Activated naive CD4-positive, alpha-beta T cell treated with anti-CD3 and anti-CD28 coated beads, Interleukin-2, amount 50 U/mL, for 24 hours (primary cell): ENCODE measurements around the gene PROSER3.

ENCODE experiments used
- H3K27ac Mint-ChIP-seq: one replicate; pipeline ENCODE4 v1.8.0; 2021; ENCODE audit warnings: mild to moderate bottlenecking, mixed read lengths
- H3K27me3 Mint-ChIP-seq: one replicate; pipeline ENCODE4 v1.8.0; 2021; ENCODE audit warnings: mixed read lengths
- H3K36me3 Mint-ChIP-seq: one replicate; pipeline ENCODE4 v1.8.0; 2021; ENCODE audit warnings: mixed read lengths
- H3K4me1 Mint-ChIP-seq: one replicate; pipeline ENCODE4 v1.8.0; 2021; ENCODE audit warnings: mixed read lengths
- H3K4me3 Mint-ChIP-seq: one replicate; pipeline ENCODE4 v1.8.0; 2021; ENCODE audit warnings: mild to moderate bottlenecking, mixed read lengths
- H3K9me3 Mint-ChIP-seq: one replicate; pipeline ENCODE4 v1.8.0; 2021; ENCODE audit warnings: mixed read lengths

PROSER3 gene

GRCh38 chr19:35797663-35798062, 39.7 kb downstream of the PROSER3 start:
- Mint-ChIP-seq H3K27ac (no peak overlapping the region), H3K9me3 (no peaks in the 10 kb centered on the region), H3K27me3 (peaks cover 14% of the 10 kb centered on the region), H3K36me3 (peaks cover 1% of the 10 kb centered on the region), H3K4me3 (no peak overlapping the region), H3K4me1 (no peaks in the 10 kb centered on the region)

DNA sequence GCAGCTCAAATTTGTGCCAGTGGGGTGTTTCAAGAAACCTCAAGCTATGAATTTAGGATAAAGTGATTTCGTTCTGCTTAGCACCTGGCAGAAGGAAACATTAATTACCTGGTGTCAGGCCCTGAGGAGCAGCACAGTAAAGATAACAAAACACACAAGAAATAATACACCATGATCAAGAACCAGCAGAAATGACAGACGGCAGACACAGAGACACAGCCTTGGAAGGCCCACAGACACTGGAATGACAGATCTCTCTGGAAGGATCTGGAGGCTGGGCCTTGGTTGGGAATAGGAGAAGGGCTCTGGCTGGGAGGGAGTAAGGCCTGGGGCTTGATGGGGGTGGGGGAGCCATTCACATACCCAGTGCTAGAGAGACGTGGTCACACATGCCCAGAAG, 43.9 kb downstream of the PROSER3 start:
- Mint-ChIP-seq H3K9me3 (no peaks in the 10 kb centered on the region), H3K36me3 (peaks cover 1% of the 10 kb centered on the region), H3K4me1 (no peaks in the 10 kb centered on the region), H3K27ac (no peak overlapping the region), H3K27me3 (peaks cover 10% of the 10 kb centered on the region), H3K4me3 (no peak overlapping the region)

GRCh38 chr19:35805526-35806102, 47.6 kb downstream of the PROSER3 start:
- no peaks in the 10 kb centered on the region for H3K9me3 Mint-ChIP-seq
- no peak overlapping the region for H3K4me3 Mint-ChIP-seq
- H3K27ac Mint-ChIP-seq = peak overlapping the region; percentile 30
- no peaks in the 10 kb centered on the region for H3K27me3 Mint-ChIP-seq
- peaks cover 1% of the 10 kb centered on the region for H3K36me3 Mint-ChIP-seq
- no peaks in the 10 kb centered on the region for H3K4me1 Mint-ChIP-seq

GRCh38 chr19:35806597-35806996, 48.6 kb downstream of the PROSER3 start:
- no peak overlapping the region for H3K27ac Mint-ChIP-seq
- peaks cover 3% of the 10 kb centered on the region for H3K27me3 Mint-ChIP-seq
- H3K4me1 Mint-ChIP-seq = no peaks in the 10 kb centered on the region
- H3K9me3 Mint-ChIP-seq = no peaks in the 10 kb centered on the region
- H3K4me3 Mint-ChIP-seq = no peak overlapping the region
- H3K36me3 Mint-ChIP-seq = peaks cover 1% of the 10 kb centered on the region

DNA sequence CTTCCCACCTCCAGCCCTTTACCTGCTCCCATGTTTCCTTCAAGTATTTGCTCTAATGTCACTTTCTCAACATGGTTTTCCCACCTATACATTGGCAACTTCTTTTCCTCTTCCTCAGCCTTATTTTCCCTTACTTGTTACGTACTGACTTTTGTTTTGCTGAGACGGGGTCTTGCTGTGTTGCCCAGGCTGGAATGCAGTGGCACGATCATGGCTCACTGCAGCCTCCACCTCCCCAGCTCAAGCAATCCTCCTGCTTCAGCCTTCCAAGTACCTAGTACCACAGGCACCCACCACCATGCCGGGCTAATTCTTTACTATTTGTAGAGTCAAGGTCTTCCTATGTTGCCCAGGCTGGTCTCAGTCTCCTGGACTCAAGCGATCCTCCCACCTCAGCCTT, 49.7 kb downstream of the PROSER3 start:
- no peaks in the 10 kb centered on the region for H3K36me3 Mint-ChIP-seq
- H3K4me3 Mint-ChIP-seq = no peak overlapping the region
- H3K27me3 Mint-ChIP-seq = peaks cover 3% of the 10 kb centered on the region
- H3K4me1 Mint-ChIP-seq = no peaks in the 10 kb centered on the region
- no peak overlapping the region for H3K27ac Mint-ChIP-seq
- H3K9me3 Mint-ChIP-seq = no peaks in the 10 kb centered on the region

- H3K27me3 Mint-ChIP-seq = peaks cover 5% of the 10 kb centered on the region
- H3K4me1 Mint-ChIP-seq = no peaks in the 10 kb centered on the region
- no peak overlapping the region for H3K4me3 Mint-ChIP-seq
- no peaks in the 10 kb centered on the region for H3K9me3 Mint-ChIP-seq
- H3K36me3 Mint-ChIP-seq = no peaks in the 10 kb centered on the region
- no peak overlapping the region for H3K27ac Mint-ChIP-seq
Measured at GRCh38 chr19:35811317-35812219, 53.6 kb downstream of the PROSER3 start.

- no peaks in the 10 kb centered on the region for H3K36me3 Mint-ChIP-seq
- no peaks in the 10 kb centered on the region for H3K9me3 Mint-ChIP-seq
- H3K27me3 Mint-ChIP-seq = peaks cover 7% of the 10 kb centered on the region
- H3K27ac Mint-ChIP-seq = no peak within 1 kb of the TSS
- H3K4me3 Mint-ChIP-seq = no peak within 1 kb of the TSS
- H3K4me1 Mint-ChIP-seq = no peaks in the 10 kb centered on the region
Measured at GRCh38 chr19:35812220-35813042, 54.5 kb downstream of the PROSER3 start, which contains the start of gene PRODH2. Gene PRODH2, minus strand, starts transcription at chr19:35812845. Its CDS starts 40 bp downstream, at chr19:35812805.

- peaks cover 7% of the 10 kb centered on the region for H3K27me3 Mint-ChIP-seq
- H3K9me3 Mint-ChIP-seq = no peaks in the 10 kb centered on the region
- H3K36me3 Mint-ChIP-seq = no peaks in the 10 kb centered on the region
- H3K27ac Mint-ChIP-seq = no peak overlapping the region
- no peak overlapping the region for H3K4me3 Mint-ChIP-seq
- H3K4me1 Mint-ChIP-seq = no peaks in the 10 kb centered on the region
Measured at GRCh38 chr19:35813043-35813890, 55.3 kb downstream of the PROSER3 start.

- peaks cover 7% of the 10 kb centered on the region for H3K27me3 Mint-ChIP-seq
Measured at GRCh38 chr19:35816262-35816661, 58.3 kb downstream of the PROSER3 start.

DNA sequence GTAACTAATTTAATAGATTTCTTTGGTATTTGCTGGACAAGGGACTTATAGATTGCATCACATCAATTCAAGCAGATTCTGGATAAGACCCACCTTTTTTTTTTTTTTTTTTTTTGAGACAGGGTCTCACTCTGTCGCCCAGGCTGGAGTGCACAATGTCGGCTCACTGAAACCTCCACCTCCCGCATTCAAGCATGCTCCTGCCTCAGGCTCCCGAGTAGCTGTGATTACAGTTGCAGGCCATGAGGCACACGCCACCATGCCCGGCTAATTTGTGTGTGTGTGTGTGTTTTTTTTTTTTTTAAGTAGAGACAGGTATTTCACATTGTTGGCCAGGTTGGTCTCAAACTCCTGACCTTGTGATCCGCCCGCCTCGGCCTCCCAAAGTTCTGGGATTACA, 58.9 kb downstream of the PROSER3 start:
- Mint-ChIP-seq H3K4me1 (no peaks in the 10 kb centered on the region), H3K27ac (no peak overlapping the region), H3K36me3 (no peaks in the 10 kb centered on the region), H3K9me3 (no peaks in the 10 kb centered on the region), H3K4me3 (no peak overlapping the region), H3K27me3 (peaks cover 7% of the 10 kb centered on the region)

More at GRCh38 chr19:35816262-35816661, 58.3 kb downstream of the PROSER3 start:
- Mint-ChIP-seq H3K9me3 (no peaks in the 10 kb centered on the region), H3K4me3 (no peak overlapping the region), H3K36me3 (no peaks in the 10 kb centered on the region), H3K27ac (no peak overlapping the region), H3K4me1 (no peaks in the 10 kb centered on the region)

DNA sequence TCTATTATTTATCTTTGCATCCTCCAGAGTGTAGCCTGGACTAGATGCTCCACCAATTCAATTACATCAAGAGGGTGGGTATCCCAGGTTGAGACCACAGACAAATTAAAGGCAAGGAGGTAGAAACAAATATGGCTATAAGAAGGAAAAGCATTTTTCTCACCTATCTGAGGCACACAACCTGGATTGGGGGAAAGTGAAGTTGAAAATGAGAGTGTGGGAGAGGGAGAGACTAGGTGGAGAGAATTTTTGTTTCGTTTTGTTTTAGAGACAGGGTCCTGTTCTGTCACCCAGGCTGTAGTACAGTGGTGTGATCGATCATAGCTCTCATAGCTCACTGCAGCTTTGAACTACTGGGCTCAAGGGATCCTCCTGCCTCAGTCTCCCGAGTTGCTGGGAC, 60.5 kb downstream of the PROSER3 start:
- Mint-ChIP-seq H3K4me1 (no peaks in the 10 kb centered on the region), H3K36me3 (no peaks in the 10 kb centered on the region), H3K4me3 (no peak overlapping the region), H3K27me3 (peaks cover 10% of the 10 kb centered on the region), H3K27ac (no peak overlapping the region), H3K9me3 (no peaks in the 10 kb centered on the region)
